ENCODE results near the gene CAMK2A. TPM values are rescaled to one million over a fixed set of nuclear protein-coding genes. Genes with fewer than 3 reads are reported as not detected.
A peak's percentile ranks its signal among the peaks of the same experiment; 100 is the strongest.

CAMK2A gene
- total and polyA plus RNA-seq, 4 donors: 0.31 to 2.7 (median 1.0) TPM

- H3K4me1 ChIP-seq (ENCODE audit: control insufficient read depth in 5 of 5, insufficient read depth in 5 of 5, low read length in 5 of 5): peaks cover 0 to 40% (median 11%) of the 10 kb centered on the region in 5 donors
- WGBS, 2 donors: 90 to 92% methylated on average over 1 of the region's 1 CpG
- no peaks in the 10 kb centered on the region for H3K36me3 ChIP-seq (ENCODE audit: control insufficient read depth in 4 of 4, insufficient read depth in 4 of 4, low read length in 4 of 4)
- H3K9me3 ChIP-seq (ENCODE audit: control insufficient read depth in 4 of 4, insufficient read depth in 3 of 4, low read length in 3 of 4): peaks cover 0 to 3% (median 0%) of the 10 kb centered on the region in 4 donors
- DNase-seq (no peak), ATAC-seq (ENCODE audit: insufficient read depth, low FRiP score) (no peak)
- H3K27ac ChIP-seq (ENCODE audit: low read depth in 1 of 2, low read length in 1 of 2): no peak overlapping the region
- H3K9ac ChIP-seq (ENCODE audit: insufficient read depth in 1 of 2, low read length in 2 of 2): no peak overlapping the region
- H3K4me3 ChIP-seq: no peak overlapping the region
- H3K27me3 ChIP-seq (ENCODE audit: control insufficient read depth in 3 of 3, insufficient read depth in 3 of 3, low read length in 2 of 3): no peaks in the 10 kb centered on the region
- TF ChIP-seq, protein P1, sequence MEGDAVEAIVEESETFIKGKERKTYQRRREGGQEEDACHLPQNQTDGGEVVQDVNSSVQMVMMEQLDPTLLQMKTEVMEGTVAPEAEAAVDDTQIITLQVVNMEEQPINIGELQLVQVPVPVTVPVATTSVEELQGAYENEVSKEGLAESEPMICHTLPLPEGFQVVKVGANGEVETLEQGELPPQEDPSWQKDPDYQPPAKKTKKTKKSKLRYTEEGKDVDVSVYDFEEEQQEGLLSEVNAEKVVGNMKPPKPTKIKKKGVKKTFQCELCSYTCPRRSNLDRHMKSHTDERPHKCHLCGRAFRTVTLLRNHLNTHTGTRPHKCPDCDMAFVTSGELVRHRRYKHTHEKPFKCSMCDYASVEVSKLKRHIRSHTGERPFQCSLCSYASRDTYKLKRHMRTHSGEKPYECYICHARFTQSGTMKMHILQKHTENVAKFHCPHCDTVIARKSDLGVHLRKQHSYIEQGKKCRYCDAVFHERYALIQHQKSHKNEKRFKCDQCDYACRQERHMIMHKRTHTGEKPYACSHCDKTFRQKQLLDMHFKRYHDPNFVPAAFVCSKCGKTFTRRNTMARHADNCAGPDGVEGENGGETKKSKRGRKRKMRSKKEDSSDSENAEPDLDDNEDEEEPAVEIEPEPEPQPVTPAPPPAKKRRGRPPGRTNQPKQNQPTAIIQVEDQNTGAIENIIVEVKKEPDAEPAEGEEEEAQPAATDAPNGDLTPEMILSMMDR (IDR thresholded peaks at IDR 0.05; ENCODE audit: control extremely low read depth, extremely low read depth): no peak
These were observed 32.2 kb upstream of the CAMK2A start for GRCh38 chr5:150321784-150322183.

- 94 to 100% methylated on average over 1 of the region's 1 CpG for WGBS, 2 donors
- TF ChIP-seq, protein P1 (IDR thresholded peaks at IDR 0.05; ENCODE audit: control extremely low read depth, extremely low read depth): no peak
These were observed 31.6 kb upstream of the CAMK2A start for GRCh38 chr5:150321211-150321610.

GRCh38 chr5:150320044-150320613, 30.6 kb upstream of the CAMK2A start:
- peak overlapping the region in 1 of 2 donors; percentile 3 for H3K9ac ChIP-seq (ENCODE audit: insufficient read depth in 1 of 2, low read length in 2 of 2)
- no peaks in the 10 kb centered on the region for H3K36me3 ChIP-seq (ENCODE audit: control insufficient read depth in 4 of 4, insufficient read depth in 4 of 4, low read length in 4 of 4)
- H3K27ac ChIP-seq (ENCODE audit: low read depth in 1 of 2, low read length in 1 of 2): no peak overlapping the region
- TF ChIP-seq, protein P1 (IDR thresholded peaks at IDR 0.05; ENCODE audit: control extremely low read depth, extremely low read depth): no peak
- peaks cover 0 to 3% (median 0%) of the 10 kb centered on the region in 4 donors for H3K9me3 ChIP-seq (ENCODE audit: control insufficient read depth in 4 of 4, insufficient read depth in 3 of 4, low read length in 3 of 4)
- 66 to 84% methylated on average over 2 of the region's 2 CpGs for WGBS, 2 donors
- DNase-seq (peak; percentile 86 to 94 (median 93)), ATAC-seq (ENCODE audit: insufficient read depth, low FRiP score) (peak; percentile 29)
- peaks cover 0 to 31% (median 7%) of the 10 kb centered on the region in 5 donors for H3K4me1 ChIP-seq (ENCODE audit: control insufficient read depth in 5 of 5, insufficient read depth in 5 of 5, low read length in 5 of 5)
- no peak overlapping the region for H3K4me3 ChIP-seq
- H3K27me3 ChIP-seq (ENCODE audit: control insufficient read depth in 3 of 3, insufficient read depth in 3 of 3, low read length in 2 of 3): no peaks in the 10 kb centered on the region

More at GRCh38 chr5:150321211-150321610, 31.6 kb upstream of the CAMK2A start:
- ATAC-seq (ENCODE audit: insufficient read depth, low FRiP score) (no peak), DNase-seq (no peak)
- no peak overlapping the region for H3K9ac ChIP-seq (ENCODE audit: insufficient read depth in 1 of 2, low read length in 2 of 2)
- no peak overlapping the region for H3K27ac ChIP-seq (ENCODE audit: low read depth in 1 of 2, low read length in 1 of 2)
- H3K36me3 ChIP-seq (ENCODE audit: control insufficient read depth in 4 of 4, insufficient read depth in 4 of 4, low read length in 4 of 4): no peaks in the 10 kb centered on the region
- H3K27me3 ChIP-seq (ENCODE audit: control insufficient read depth in 3 of 3, insufficient read depth in 3 of 3, low read length in 2 of 3): no peaks in the 10 kb centered on the region
- H3K4me3 ChIP-seq: no peak overlapping the region
- peaks cover 0 to 3% (median 0%) of the 10 kb centered on the region in 4 donors for H3K9me3 ChIP-seq (ENCODE audit: control insufficient read depth in 4 of 4, insufficient read depth in 3 of 4, low read length in 3 of 4)
- peaks cover 0 to 34% (median 7%) of the 10 kb centered on the region in 5 donors for H3K4me1 ChIP-seq (ENCODE audit: control insufficient read depth in 5 of 5, insufficient read depth in 5 of 5, low read length in 5 of 5)

- H3K4me1 ChIP-seq (ENCODE audit: control insufficient read depth in 5 of 5, insufficient read depth in 5 of 5, low read length in 5 of 5): peaks cover 0 to 31% (median 7%) of the 10 kb centered on the region in 5 donors
- H3K9ac ChIP-seq (ENCODE audit: insufficient read depth in 1 of 2, low read length in 2 of 2): no peak overlapping the region
- H3K36me3 ChIP-seq (ENCODE audit: control insufficient read depth in 4 of 4, insufficient read depth in 4 of 4, low read length in 4 of 4): no peaks in the 10 kb centered on the region
- no peak overlapping the region for H3K27ac ChIP-seq (ENCODE audit: low read depth in 1 of 2, low read length in 1 of 2)
- TF ChIP-seq, protein P1 (IDR thresholded peaks at IDR 0.05; ENCODE audit: control extremely low read depth, extremely low read depth): no peak
- peaks cover 0 to 3% (median 0%) of the 10 kb centered on the region in 4 donors for H3K9me3 ChIP-seq (ENCODE audit: control insufficient read depth in 4 of 4, insufficient read depth in 3 of 4, low read length in 3 of 4)
- H3K27me3 ChIP-seq (ENCODE audit: control insufficient read depth in 3 of 3, insufficient read depth in 3 of 3, low read length in 2 of 3): no peaks in the 10 kb centered on the region
- no peak overlapping the region for H3K4me3 ChIP-seq
- ATAC-seq (ENCODE audit: insufficient read depth, low FRiP score) (no peak), DNase-seq (no peak)
- WGBS, 2 donors: 91 to 92% methylated on average over 6 of the region's 6 CpGs
These were observed 29.9 kb upstream of the CAMK2A start for GRCh38 chr5:150319484-150319790.
